OCI-LY1 (cell line): ENCODE results near the gene MT3.

ENCODE experiments used
- H2AFZ ChIP-seq: fragments of 200-600 bp; sonication (generic), shearing (Covaris generic); 2 replicates; pipeline ENCODE4 v1.6.0; 2014; ENCODE audit warnings: antibody characterized with exemption, mild to moderate bottlenecking, low read length
- H3F3A ChIP-seq: fragments of 200-600 bp; sonication (generic), shearing (Covaris generic); 2 replicates; pipeline ENCODE4 v1.6.0; 2014; ENCODE audit warnings: mild to moderate bottlenecking, antibody characterized with exemption, low read length, moderate library complexity; ENCODE audit not compliant: insufficient read depth
- H3K27ac ChIP-seq: fragments of 200-600 bp; sonication (generic); 2 replicates; pipeline ENCODE4 v1.5.1; 2014; ENCODE audit warnings: low read length, mixed run types, mild to moderate bottlenecking, low read depth; ENCODE audit not compliant: poor library complexity, severe bottlenecking
- H3K27me3 ChIP-seq: fragments of 200-600 bp; sonication (generic); 2 replicates; pipeline ENCODE4 v1.6.0; 2014; ENCODE audit warnings: antibody characterized with exemption, mild to moderate bottlenecking, low read length, moderate library complexity; ENCODE audit not compliant: insufficient read depth
- H3K36me3 ChIP-seq: fragments of 200-600 bp; sonication (generic); 2 replicates; pipeline ENCODE4 v1.6.1; 2014; ENCODE audit warnings: mild to moderate bottlenecking, antibody characterized with exemption, low read length, moderate library complexity, mixed read lengths; ENCODE audit not compliant: insufficient read depth
- H3K4me1 ChIP-seq: fragments of 200-600 bp; sonication (generic); 2 replicates; pipeline ENCODE4 v1.5.1; 2014; ENCODE audit warnings: mild to moderate bottlenecking, low read length, moderate library complexity; ENCODE audit not compliant: insufficient read depth, severe bottlenecking
- H3K4me2 ChIP-seq: fragments of 200-600 bp; sonication (generic), shearing (Covaris generic); 2 replicates; pipeline ENCODE4 v1.6.1; 2014; ENCODE audit warnings: low read length
- H3K4me3 ChIP-seq: fragments of 200-600 bp; sonication (generic); 2 replicates; pipeline ENCODE4 v1.5.1; 2014; ENCODE audit warnings: low read length, low read depth, mild to moderate bottlenecking, mixed read lengths; ENCODE audit not compliant: poor library complexity, severe bottlenecking
- H3K79me2 ChIP-seq: fragments of 200-600 bp; shearing (Covaris generic); 2 replicates; pipeline ENCODE4 v1.6.1; 2016; ENCODE audit warnings: mixed run types, low read length, mixed read lengths; ENCODE audit not compliant: insufficient read depth
- H3K9ac ChIP-seq: fragments of 200-600 bp; sonication (generic), shearing (Covaris generic); 2 replicates; pipeline ENCODE4 v1.6.1; 2014; ENCODE audit warnings: mild to moderate bottlenecking, low read length, mixed read lengths
- H3K9me2 ChIP-seq: fragments of 200-600 bp; sonication (generic), shearing (Covaris generic); 2 replicates; pipeline ENCODE4 v1.6.1; 2014; ENCODE audit warnings: low read depth, mild to moderate bottlenecking, low read length, mixed read lengths
- H3K9me3 ChIP-seq: fragments of 200-600 bp; shearing (Covaris generic); 2 replicates; pipeline ENCODE4 v1.6.1; 2014; ENCODE audit warnings: low read length, mixed read lengths
- H4K20me1 ChIP-seq: fragments of 200-600 bp; sonication (generic), shearing (Covaris generic); 2 replicates; pipeline ENCODE4 v1.6.0; 2016; ENCODE audit warnings: mild to moderate bottlenecking, low read length; ENCODE audit not compliant: insufficient read depth
- CTCF ChIP-seq: fragments of 200-600 bp; sonication (generic), shearing (Covaris generic); IDR thresholded peaks from 2 replicates; pipeline ENCODE4 v1.5.1; 2017; ENCODE audit warnings: mild to moderate bottlenecking, antibody characterized with exemption, low read length, moderate library complexity, mixed read lengths
- EZH2 ChIP-seq: fragments of 200-600 bp; sonication (generic), shearing (Covaris generic); IDR thresholded peaks from 2 replicates; pipeline ENCODE4 v1.8.0; 2017; ENCODE audit warnings: borderline replicate concordance, mixed run types, mild to moderate bottlenecking, antibody characterized with exemption, low read length, moderate library complexity, mixed read lengths

Gene MT3

GRCh38 chr16:56610609-56611111 lies 21.3 kb downstream of the MT3 start:
- H3K4me1 ChIP-seq: peaks cover 28% of the 10 kb centered on the region

GRCh38 chr16:56611281-56611833 lies 22.0 kb downstream of the MT3 start:
- Histone ChIP-seq H3K9ac (no peak overlapping the region), H3K27me3 (no peaks in the 10 kb centered on the region), H3F3A (no peaks in the 10 kb centered on the region), H3K9me3 (no peaks in the 10 kb centered on the region), H4K20me1 (no peaks in the 10 kb centered on the region), H3K27ac (no peak overlapping the region), H3K9me2 (no peaks in the 10 kb centered on the region), H3K36me3 (no peaks in the 10 kb centered on the region), H2AFZ (no peak overlapping the region), H3K4me1 (peaks cover 28% of the 10 kb centered on the region), H3K4me2 (no peak overlapping the region), H3K4me3 (no peak overlapping the region), H3K79me2 (no peaks in the 10 kb centered on the region)
- TF ChIP-seq EZH2 (no peak), CTCF (no peak)

More at GRCh38 chr16:56610609-56611111, 21.3 kb downstream of the MT3 start:
- no peak overlapping the region for H2AFZ ChIP-seq
- no peak overlapping the region for H3K27ac ChIP-seq
- H3K27me3 ChIP-seq: no peaks in the 10 kb centered on the region
- no peaks in the 10 kb centered on the region for H4K20me1 ChIP-seq
- H3K9me2 ChIP-seq: no peaks in the 10 kb centered on the region
- no peak overlapping the region for H3K4me2 ChIP-seq
- no peaks in the 10 kb centered on the region for H3K36me3 ChIP-seq
- TF ChIP-seq CTCF: no peak
- no peak for TF ChIP-seq EZH2
- no peak overlapping the region for H3K9ac ChIP-seq
- no peaks in the 10 kb centered on the region for H3F3A ChIP-seq
- no peaks in the 10 kb centered on the region for H3K79me2 ChIP-seq
- no peaks in the 10 kb centered on the region for H3K9me3 ChIP-seq
- H3K4me3 ChIP-seq: no peak overlapping the region

- H2AFZ ChIP-seq: no peak overlapping the region
- H3K27ac ChIP-seq: no peak overlapping the region
- H3K9me3 ChIP-seq: no peaks in the 10 kb centered on the region
- H3K9me2 ChIP-seq: no peaks in the 10 kb centered on the region
- TF ChIP-seq CTCF: no peak
- no peak for TF ChIP-seq EZH2
- no peaks in the 10 kb centered on the region for H3K79me2 ChIP-seq
- no peak overlapping the region for H3K4me2 ChIP-seq
- peaks cover 19% of the 10 kb centered on the region for H3K4me1 ChIP-seq
- no peak overlapping the region for H3K9ac ChIP-seq
- no peaks in the 10 kb centered on the region for H3F3A ChIP-seq
- H3K27me3 ChIP-seq: no peaks in the 10 kb centered on the region
- no peaks in the 10 kb centered on the region for H3K36me3 ChIP-seq
- no peak overlapping the region for H3K4me3 ChIP-seq
- no peaks in the 10 kb centered on the region for H4K20me1 ChIP-seq
These were observed 24.4 kb downstream of the MT3 start for GRCh38 chr16:56613706-56614105.
